Caco-2 (cell line): ENCODE data around the gene SHROOM3. TPM values are rescaled to one million over a fixed set of nuclear protein-coding genes. Genes with fewer than 3 reads are reported as not detected.

Source experiments
- BruUV-seq: library from RNA; stranded (reverse); fragments of 400-500 nt; replicated peaks from 2 replicates; lab custom pipeline; 2021; lab: Mats Ljungman, UMichigan
- CTCF ChIA-PET: fragments of 300-600 bp; sonication (Branson Sonifier 250); formaldehyde crosslinking; loops from one replicate; lab custom pipeline; 2022; ENCODE audit warnings: antibody characterized with exemption; lab: Charles Lee
- POLR2A ChIA-PET: fragments of 300-600 bp; sonication (Branson Sonifier 250); formaldehyde crosslinking; loops from one replicate; lab custom pipeline; 2022; ENCODE audit warnings: antibody characterized with exemption; lab: Charles Lee
- DNase-seq, 2 experiments: peaks; one replicate each; pipeline versions ENCODE4 v3.0.0 to v3.0.0-alpha.2; 2020 to 2022
- H3K27me3 ChIP-seq: replicated peaks from 2 replicates; pipeline ENCODE4 v1.6.0; 2011; ENCODE audit warnings: low read length; ENCODE audit not compliant: control insufficient read depth, insufficient read depth
- H3K36me3 ChIP-seq: 2 replicates; pipeline ENCODE4 v1.5.1; 2011; ENCODE audit warnings: low read length; ENCODE audit not compliant: control insufficient read depth, insufficient read depth
- H3K4me1 ChIP-seq: fragments of 250-450 bp; sonication (Bioruptor Pico); 2 replicates; pipeline ENCODE4 v1.5.1; 2020; ENCODE audit warnings: mild to moderate bottlenecking
- H3K4me3 ChIP-seq: 2 replicates; pipeline ENCODE4 v1.5.1; 2011; ENCODE audit warnings: low read depth, mild to moderate bottlenecking, control low read depth, low read length
- H3K9me3 ChIP-seq: fragments of 250-450 bp; sonication (Bioruptor Pico); 2 replicates; pipeline ENCODE4 v1.5.1; 2020; ENCODE audit warnings: mild to moderate bottlenecking, moderate library complexity
- H3K27ac Mint-ChIP-seq: one replicate; pipeline ENCODE4 v1.8.0; 2022; ENCODE audit warnings: mixed read lengths; ENCODE audit not compliant: unreplicated experiment
- H3K27me3 Mint-ChIP-seq: one replicate; pipeline ENCODE4 v1.8.0; 2022; ENCODE audit warnings: mixed read lengths; ENCODE audit not compliant: insufficient read depth, unreplicated experiment
- H3K36me3 Mint-ChIP-seq: one replicate; pipeline ENCODE4 v1.8.0; 2022; ENCODE audit warnings: mild to moderate bottlenecking, mixed read lengths; ENCODE audit not compliant: insufficient read depth, unreplicated experiment
- H3K4me1 Mint-ChIP-seq: one replicate; pipeline ENCODE4 v1.8.0; 2022; ENCODE audit warnings: low read depth, mixed read lengths; ENCODE audit not compliant: unreplicated experiment
- H3K4me3 Mint-ChIP-seq: one replicate; pipeline ENCODE4 v1.8.0; 2022; ENCODE audit warnings: mild to moderate bottlenecking, moderate library complexity, mixed read lengths; ENCODE audit not compliant: unreplicated experiment
- H3K9me3 Mint-ChIP-seq: one replicate; pipeline ENCODE4 v1.8.0; 2022; ENCODE audit warnings: mixed read lengths; ENCODE audit not compliant: unreplicated experiment
- CTCF ChIP-seq, 2 experiments: fragments of 200-600 bp in 1 of 2; IDR thresholded peaks; 1 replicate in 1 of 2; 2 replicates in 1 of 2; pipeline versions ENCODE4 v1.5.1 to v1.8.0; 2011 to 2022; ENCODE audit warnings: antibody characterized with exemption in 1 of 2, control low read depth in 1 of 2, inconsistent platforms in 1 of 2, low read depth in 1 of 2, low read length in 1 of 2, mild to moderate bottlenecking in 1 of 2, moderate library complexity in 1 of 2; ENCODE audit not compliant: insufficient read depth in 1 of 2, severe bottlenecking in 1 of 2, unreplicated experiment in 1 of 2
- intact Hi-C: fragments of 100-400 bp; cut with micrococcal nuclease; formaldehyde crosslinking; loops from one replicate; pipeline ENCODE4 v1.10.0; 2022; ENCODE audit not compliant: unreplicated experiment
- total RNA-seq: library from RNA; stranded (reverse); gene quantifications from 2 replicates; pipeline ENCODE4 v1.2.3, GENCODE V29; 2022

SHROOM3 gene
- total RNA-seq, 1 experiment from 2014 or later: 16.3 TPM

GRCh38 chr4:76736414-76736813 lies 301.4 kb downstream of the SHROOM3 start:
- no TSS peak for BruUV-seq
- intact Hi-C loops: no loop called here
- Mint-ChIP-seq H3K4me3 (no peak overlapping the region), H3K27ac (no peak overlapping the region), H3K9me3 (no peaks in the 10 kb centered on the region), H3K36me3 (peaks cover 11% of the 10 kb centered on the region), H3K4me1 (no peaks in the 10 kb centered on the region), H3K27me3 (no peaks in the 10 kb centered on the region)
- Histone ChIP-seq H3K27me3 (no peaks in the 10 kb centered on the region), H3K36me3 (peaks cover 3% of the 10 kb centered on the region), H3K4me1 (no peaks in the 10 kb centered on the region), H3K4me3 (no peak overlapping the region), H3K9me3 (no peaks in the 10 kb centered on the region)
- POLR2A ChIA-PET: no interaction called here
- no peak for DNase-seq
- no peak for TF ChIP-seq CTCF (IDR thresholded peaks at IDR 0.05; ENCODE audit: insufficient read depth in 1 of 2, low read depth in 1 of 2, low read length in 1 of 2, severe bottlenecking in 1 of 2, unreplicated experiment in 1 of 2)
- CTCF ChIA-PET: interaction anchor here (0.5 kb wide), 1 partner anchor 22 kb away, joined by 3 read pairs; no protein-coding TSS in a partner anchor

GRCh38 chr4:76737180-76737579 lies 302.2 kb downstream of the SHROOM3 start:
- intact Hi-C loops: no loop called here
- Histone ChIP-seq H3K4me1 (no peaks in the 10 kb centered on the region), H3K4me3 (no peak overlapping the region), H3K9me3 (no peaks in the 10 kb centered on the region), H3K36me3 (peaks cover 3% of the 10 kb centered on the region), H3K27me3 (no peaks in the 10 kb centered on the region)
- no peaks in the 10 kb centered on the region for H3K9me3 Mint-ChIP-seq
- BruUV-seq: no TSS peak
- ChIA-PET POLR2A (no interaction called here), CTCF (no interaction called here)
- peaks cover 10% of the 10 kb centered on the region for H3K36me3 Mint-ChIP-seq
- no peak for TF ChIP-seq CTCF (IDR thresholded peaks at IDR 0.05; ENCODE audit: insufficient read depth in 1 of 2, low read depth in 1 of 2, low read length in 1 of 2, severe bottlenecking in 1 of 2, unreplicated experiment in 1 of 2)
- no peaks in the 10 kb centered on the region for H3K27me3 Mint-ChIP-seq
- H3K4me1 Mint-ChIP-seq: no peaks in the 10 kb centered on the region
- H3K27ac Mint-ChIP-seq: no peak overlapping the region
- no peak overlapping the region for H3K4me3 Mint-ChIP-seq
- no peak for DNase-seq

- Mint-ChIP-seq H3K27me3 (no peaks in the 10 kb centered on the region), H3K4me3 (no peak overlapping the region), H3K9me3 (no peaks in the 10 kb centered on the region), H3K4me1 (no peaks in the 10 kb centered on the region), H3K27ac (no peak overlapping the region), H3K36me3 (peaks cover 10% of the 10 kb centered on the region)
- no peak for DNase-seq
- BruUV-seq: no TSS peak
- no peaks in the 10 kb centered on the region for H3K9me3 ChIP-seq
- CTCF ChIA-PET: interaction anchor here (0.6 kb wide), 1 partner anchor 13 kb away, joined by 6 read pairs; no protein-coding TSS in a partner anchor
- no peaks in the 10 kb centered on the region for H3K27me3 ChIP-seq
- TF ChIP-seq CTCF (IDR thresholded peaks at IDR 0.05; ENCODE audit: insufficient read depth in 1 of 2, low read depth in 1 of 2, low read length in 1 of 2, severe bottlenecking in 1 of 2, unreplicated experiment in 1 of 2): no peak
- H3K36me3 ChIP-seq: peaks cover 3% of the 10 kb centered on the region
- POLR2A ChIA-PET: no interaction called here
- no peak overlapping the region for H3K4me3 ChIP-seq
- intact Hi-C loops: no loop called here
- no peaks in the 10 kb centered on the region for H3K4me1 ChIP-seq
These were observed 302.7 kb downstream of the SHROOM3 start for GRCh38 chr4:76737771-76738085.
